IMR-90 (cell line): ENCODE data around the gene HNRNPUL1. TPM values are rescaled to one million over a fixed set of nuclear protein-coding genes. Genes with fewer than 3 reads are reported as not detected.

ENCODE experiments used
- ATAC-seq: fragments of 200-7000 bp; cut with Tn5 transposase; 2 replicates; pipeline ENCODE4 v1.9.1; 2020; ENCODE audit warnings: low read depth, mild to moderate bottlenecking, moderate library complexity
- BruUV-seq: library from RNA; stranded (reverse); fragments of 400-500 nt; replicated peaks from 2 replicates; lab custom pipeline; 2021; lab: Mats Ljungman, UMichigan
- CTCF ChIA-PET: fragments of 300-600 bp; formaldehyde crosslinking; extraction: SDS; loops from one replicate; lab custom pipeline; 2021; ENCODE audit warnings: antibody characterized with exemption; lab: Yijun Ruan, JAX
- POLR2A ChIA-PET: fragments of 300-600 bp; sonication (Branson Sonifier 250); formaldehyde crosslinking; loops from one replicate; lab custom pipeline; 2022; ENCODE audit warnings: antibody characterized with exemption; ENCODE audit not compliant: unreplicated experiment; lab: Charles Lee
- DNase-seq: peaks from one replicate; pipeline ENCODE4 v3.0.0; 2013
- H2AFZ ChIP-seq: replicated peaks from 2 replicates; pipeline ENCODE3; 2013; ENCODE audit warnings: low read length, mild to moderate bottlenecking; ENCODE audit not compliant: poor library complexity
- H2AK5ac ChIP-seq: 2 replicates; pipeline ENCODE4 v1.6.1; 2013; ENCODE audit warnings: low read depth, low read length, inconsistent platforms
- H2AK9ac ChIP-seq: replicated peaks from 2 replicates; pipeline ENCODE3; 2013; ENCODE audit warnings: mild to moderate bottlenecking, low read depth, low read length, moderate library complexity; ENCODE audit not compliant: poor library complexity
- H2BK120ac ChIP-seq: 2 replicates; pipeline ENCODE4 v1.6.1; 2013; ENCODE audit warnings: low read depth, low read length, inconsistent platforms
- H2BK15ac ChIP-seq: 3 replicates; pipeline ENCODE4 v1.6.1; 2013; ENCODE audit warnings: low read depth, low read length, inconsistent platforms
- H2BK20ac ChIP-seq: 2 replicates; pipeline ENCODE4 v1.6.1; 2013; ENCODE audit warnings: low read depth, mild to moderate bottlenecking, inconsistent platforms, low read length, moderate library complexity
- H2BK5ac ChIP-seq: 2 replicates; pipeline ENCODE4 v1.6.1; 2013; ENCODE audit warnings: mild to moderate bottlenecking, low read depth, low read length, inconsistent platforms; ENCODE audit not compliant: poor library complexity, severe bottlenecking
- H3K14ac ChIP-seq: replicated peaks from 2 replicates; pipeline ENCODE4 v1.6.1; 2013; ENCODE audit warnings: low read depth, low read length, inconsistent platforms
- H3K18ac ChIP-seq: 2 replicates; pipeline ENCODE4 v1.6.1; 2013; ENCODE audit warnings: low read depth, low read length, control low read depth
- H3K23ac ChIP-seq: 2 replicates; pipeline ENCODE4 v1.6.1; 2013; ENCODE audit warnings: low read depth, low read length, inconsistent platforms
- H3K27ac ChIP-seq: 2 replicates; pipeline ENCODE4 v1.5.1; 2013; ENCODE audit warnings: mild to moderate bottlenecking, control low read depth, low read length; ENCODE audit not compliant: insufficient read depth
- H3K27me3 ChIP-seq: 2 replicates; pipeline ENCODE4 v1.6.1; 2013; ENCODE audit warnings: low read length; ENCODE audit not compliant: control insufficient read depth, insufficient read depth
- H3K36me3 ChIP-seq: 2 replicates; pipeline ENCODE4 v1.6.1; 2013; ENCODE audit warnings: low read length, mixed read lengths; ENCODE audit not compliant: control insufficient read depth, insufficient read depth
- H3K4ac ChIP-seq: 2 replicates; pipeline ENCODE4 v1.6.1; 2013; ENCODE audit warnings: low read depth, low read length, inconsistent platforms
- H3K4me1 ChIP-seq: 2 replicates; pipeline ENCODE4 v1.6.1; 2013; ENCODE audit warnings: low read length, mixed read lengths; ENCODE audit not compliant: control insufficient read depth, insufficient read depth
- H3K4me2 ChIP-seq: 2 replicates; pipeline ENCODE4 v1.6.1; 2013; ENCODE audit warnings: low read depth, mild to moderate bottlenecking, control low read depth, low read length, moderate library complexity
- H3K4me3 ChIP-seq: 2 replicates; pipeline ENCODE4 v1.5.1; 2013; ENCODE audit warnings: low read depth, mild to moderate bottlenecking, control low read depth, low read length, moderate library complexity; ENCODE audit not compliant: insufficient read depth
- H3K56ac ChIP-seq: 2 replicates; pipeline ENCODE4 v1.6.1; 2013; ENCODE audit warnings: low read length, inconsistent platforms; ENCODE audit not compliant: insufficient read depth; ENCODE audit errors: extremely low read depth
- H3K79me1 ChIP-seq, 2 experiments: 2 replicates each; pipeline ENCODE4 v1.6.1; 2013; ENCODE audit warnings: low read length in 2 of 2, inconsistent platforms in 1 of 2, low read depth in 1 of 2
- H3K9ac ChIP-seq: 2 replicates; pipeline ENCODE4 v1.6.1; 2013; ENCODE audit warnings: low read depth, low read length, control low read depth
- H3K9me1 ChIP-seq: 2 replicates; pipeline ENCODE4 v1.6.1; 2013; ENCODE audit warnings: low read length, inconsistent platforms; ENCODE audit not compliant: insufficient read depth
- H3K9me3 ChIP-seq: 2 replicates; pipeline ENCODE4 v1.6.1; 2013; ENCODE audit warnings: low read length; ENCODE audit not compliant: control insufficient read depth, insufficient read depth
- H4K20me1 ChIP-seq: 2 replicates; pipeline ENCODE4 v1.6.1; 2013; ENCODE audit warnings: low read length, inconsistent platforms; ENCODE audit not compliant: insufficient read depth
- H4K5ac ChIP-seq: 2 replicates; pipeline ENCODE4 v1.6.1; 2013; ENCODE audit warnings: mild to moderate bottlenecking, low read depth, low read length, control low read depth
- H4K8ac ChIP-seq, 2 experiments: 2 replicates each; pipeline ENCODE4 v1.6.1; 2013; ENCODE audit warnings: low read depth in 2 of 2, low read length in 2 of 2, control low read depth in 1 of 2, inconsistent platforms in 1 of 2
- H4K91ac ChIP-seq: 2 replicates; pipeline ENCODE4 v1.6.1; 2013; ENCODE audit warnings: low read depth, low read length, inconsistent platforms; ENCODE audit not compliant: insufficient read depth
- BHLHE40 ChIP-seq: fragments of 150-350 bp; IDR thresholded peaks from 2 replicates; pipeline ENCODE4 v1.6.1; 2016; ENCODE audit warnings: mild to moderate bottlenecking, low read depth, low read length
- CHD1 ChIP-seq: IDR thresholded peaks from 2 replicates; pipeline ENCODE4 v1.6.1; 2012; ENCODE audit warnings: low read depth, low read length, improper control_type of control experiment
- CTCF ChIP-seq: conservative IDR thresholded peaks from 2 replicates; pipeline ENCODE4 v1.5.1; 2012; ENCODE audit warnings: mild to moderate bottlenecking, low read depth, low read length, improper control_type of control experiment
- ELK1 ChIP-seq: fragments of 150-350 bp; IDR thresholded peaks from 2 replicates; pipeline ENCODE4 v1.6.1; 2016; ENCODE audit warnings: low read depth, mild to moderate bottlenecking, low read length, moderate library complexity, borderline replicate concordance
- POLR2A ChIP-seq: IDR thresholded peaks from 2 replicates; pipeline ENCODE4 v1.6.1; 2012; ENCODE audit warnings: mild to moderate bottlenecking, low read depth, low read length
- RAD21 ChIP-seq: IDR thresholded peaks from 2 replicates; pipeline ENCODE4 v1.6.1; 2012; ENCODE audit warnings: low read length, improper control_type of control experiment
- RFX5 ChIP-seq: IDR thresholded peaks from 2 replicates; pipeline ENCODE4 v1.8.0; 2012; ENCODE audit warnings: low read depth, mild to moderate bottlenecking, low read length, moderate library complexity
- WGBS, 2 experiments: methylation state at CpG; one replicate each; pipeline versions ENCODE4 v1.1.5 to v1.1.7; 2013; ENCODE audit warnings: missing lambda C conversion rate in 2 of 2; ENCODE audit not compliant: insufficient read length in 1 of 2; ENCODE audit errors: extremely low coverage in 2 of 2; 5-methylcytosine and 5-hydroxymethylcytosine counted together
- dilution Hi-C: fragments of 300-500 bp; cut with HindIII; formaldehyde crosslinking; loops from one replicate; pipeline ENCODE4 v1.14.3; 2018; ENCODE audit warnings: low sequenced_read_pairs; ENCODE audit not compliant: unreplicated experiment
- in situ Hi-C: fragments of 300-500 bp; cut with MboI; formaldehyde crosslinking; loops from 3 replicates; pipeline ENCODE4 v1.14.3; 2019; ENCODE audit warnings: low sequenced_read_pairs, inconsistent platforms, mixed read lengths
- intact Hi-C: fragments of 100-400 bp; cut with micrococcal nuclease; formaldehyde crosslinking; loops from 2 replicates; pipeline ENCODE4 v1.10.0; 2022
- polyA plus RNA-seq, 3 experiments: library from polyadenylated mRNA; depleted of rRNA; stranded (reverse); fragments of >200 nt; gene quantifications; 2 replicates each; pipeline ENCODE4 v1.2.3, GENCODE V29; 2012; ENCODE audit warnings: low replicate concordance in 1 of 3
- total RNA-seq: library from RNA; depleted of rRNA; stranded (reverse); fragments of >200 nt; gene quantifications from 2 replicates; pipeline ENCODE4 v1.2.3, GENCODE V29; 2012

HNRNPUL1 gene
- total and polyA plus RNA-seq, 2 of the 4 experiments (the other 2 are of a cell fraction) = 50.7 to 67.3 TPM

- peak overlapping the region; percentile 99 for H3K4ac ChIP-seq
- peak overlapping the region; percentile 99 for H2AK9ac ChIP-seq
- peak overlapping the region; percentile 39 for H4K5ac ChIP-seq
- dilution Hi-C loops = no loop called here
- H2BK20ac ChIP-seq = peak overlapping the region; percentile 88
- peaks cover 0 to 36% of the 10 kb centered on the region in 2 experiments; a peak in 3 of 4 replicates for H3K79me1 ChIP-seq
- TF ChIP-seq CTCF (no peak), RFX5 (no peak), POLR2A (no peak), BHLHE40 (no peak), ELK1 (no peak), CHD1 (no peak), RAD21 (no peak)
- peak overlapping the region; percentile 72 to 84 for H4K8ac ChIP-seq
- no TSS peak for BruUV-seq
- H3K18ac ChIP-seq = peak overlapping the region; percentile 71
- peaks cover 5% of the 10 kb centered on the region for H4K20me1 ChIP-seq
- H3K9me1 ChIP-seq = peaks cover 16% of the 10 kb centered on the region; the same call in 1 of the 2 replicates
- peak overlapping the region; percentile 99 for H3K27ac ChIP-seq
- no peaks in the 10 kb centered on the region for H3K27me3 ChIP-seq
- peak overlapping the region; percentile 100 for H3K14ac ChIP-seq
- in situ Hi-C loops = no loop called here
- H2BK15ac ChIP-seq = peak overlapping the region; percentile 48; the same call in 2 of the 3 replicates
- H3K23ac ChIP-seq = peak overlapping the region; percentile 83; the same call in 1 of the 2 replicates
- intact Hi-C loops = loop anchor here (5.0 kb wide), 1 partner anchor 94 kb away; the partner anchor contains the start of gene CCDC97
- H3K4me3 ChIP-seq = peak overlapping the region; percentile 89
- peak overlapping the region; percentile 87 for H2AFZ ChIP-seq
- H3K4me2 ChIP-seq = peak overlapping the region; percentile 53
- H3K9ac ChIP-seq = peak overlapping the region; percentile 99
- peaks cover 23% of the 10 kb centered on the region for H3K36me3 ChIP-seq
- H2BK5ac ChIP-seq = peak overlapping the region; percentile 99
- H2AK5ac ChIP-seq = peak overlapping the region; percentile 96
- H3K56ac ChIP-seq = 0 out of 2 replicates have a peak overlapping the region, but pooled peaks have one; percentile 52
- peaks cover 24% of the 10 kb centered on the region for H3K4me1 ChIP-seq
- no peak for DNase-seq
- ATAC-seq = no peak
- CTCF ChIA-PET = no interaction called here
- 70% methylated on average over 5 of the region's 7 CpGs; no CpG with 5 or more reads in 1 of the 2 experiments for WGBS, 2 experiments
- no peaks in the 10 kb centered on the region for H3K9me3 ChIP-seq
- POLR2A ChIA-PET = no interaction called here
- H4K91ac ChIP-seq = peak overlapping the region; percentile 99
- peak overlapping the region; percentile 94 for H2BK120ac ChIP-seq
Measured at GRCh38 chr19:41218249-41218614, 45.9 kb upstream of the HNRNPUL1 start.
